Stimulated activated CD8-positive, alpha-beta memory T cell treated with anti-CD3 and anti-CD28 coated beads, Interleukin-12 subunit alpha, Interleukin-12 subunit beta, amount 100 ng/mL, for 24 hours (primary cell): ENCODE data around the gene ARHGEF26.

Experiments
- DNase-seq: peaks from one replicate; pipeline ENCODE4 v3.0.0-alpha.2; 2020; ENCODE audit errors: extremely low read depth

Gene ARHGEF26

GRCh38 chr3:154152741-154153140, 31.6 kb downstream of the ARHGEF26 start:
- DNase-seq: no peak

- no peak for DNase-seq
Measured at GRCh38 chr3:154156530-154156929, 35.3 kb downstream of the ARHGEF26 start.

GRCh38 chr3:154161806-154162205, 40.6 kb downstream of the ARHGEF26 start:
- DNase-seq: no peak

- DNase-seq: no peak
Measured at GRCh38 chr3:154164387-154164786, 43.2 kb downstream of the ARHGEF26 start.

GRCh38 chr3:154168998-154169795, 48.0 kb downstream of the ARHGEF26 start:
- DNase-seq: no peak

GRCh38 chr3:154169796-154170110, 48.6 kb downstream of the ARHGEF26 start:
- DNase-seq: no peak

GRCh38 chr3:154170300-154170699, 49.1 kb downstream of the ARHGEF26 start:
- DNase-seq: no peak

GRCh38 chr3:154175041-154175440, 53.9 kb downstream of the ARHGEF26 start:
- no peak for DNase-seq

- no peak for DNase-seq
Measured at GRCh38 chr3:154176036-154176435, 54.8 kb downstream of the ARHGEF26 start.

- DNase-seq: no peak
Measured at GRCh38 chr3:154177406-154177805, 56.2 kb downstream of the ARHGEF26 start.

GRCh38 chr3:154178172-154178571, 57.0 kb downstream of the ARHGEF26 start:
- DNase-seq: no peak

GRCh38 chr3:154180836-154181691, 59.9 kb downstream of the ARHGEF26 start:
- no peak for DNase-seq

- no peak for DNase-seq
Measured at GRCh38 chr3:154182322-154182922, 61.2 kb downstream of the ARHGEF26 start.

- DNase-seq: no peak
Measured at GRCh38 chr3:154182975-154183374, 61.8 kb downstream of the ARHGEF26 start.

- no peak for DNase-seq
Measured at GRCh38 chr3:154184582-154184981, 63.4 kb downstream of the ARHGEF26 start.

- DNase-seq: no peak
Measured at GRCh38 chr3:154188437-154188836, 67.2 kb downstream of the ARHGEF26 start.

- DNase-seq: no peak
Measured at GRCh38 chr3:154188846-154189245, 67.7 kb downstream of the ARHGEF26 start.

GRCh38 chr3:154191520-154191919, 70.3 kb downstream of the ARHGEF26 start:
- no peak for DNase-seq

GRCh38 chr3:154192225-154192624, 71.0 kb downstream of the ARHGEF26 start:
- DNase-seq: no peak

GRCh38 chr3:154193000-154193615, 71.9 kb downstream of the ARHGEF26 start:
- no peak for DNase-seq

GRCh38 chr3:154194877-154195276, 73.7 kb downstream of the ARHGEF26 start:
- no peak for DNase-seq
